Measurements from ENCODE around the gene ZNF786. TPM values are rescaled to one million over a fixed set of nuclear protein-coding genes. Genes with fewer than 3 reads are reported as not detected.
"Not testable (repeated sequence)": the region's sequence is repeated elsewhere in the genome, so short reads cannot be mapped to it uniquely, and the experiment has no call there.

The ZNF786 gene
- total and polyA plus RNA-seq, 2 experiments from 2014 or later = 3.5 TPM

DNA sequence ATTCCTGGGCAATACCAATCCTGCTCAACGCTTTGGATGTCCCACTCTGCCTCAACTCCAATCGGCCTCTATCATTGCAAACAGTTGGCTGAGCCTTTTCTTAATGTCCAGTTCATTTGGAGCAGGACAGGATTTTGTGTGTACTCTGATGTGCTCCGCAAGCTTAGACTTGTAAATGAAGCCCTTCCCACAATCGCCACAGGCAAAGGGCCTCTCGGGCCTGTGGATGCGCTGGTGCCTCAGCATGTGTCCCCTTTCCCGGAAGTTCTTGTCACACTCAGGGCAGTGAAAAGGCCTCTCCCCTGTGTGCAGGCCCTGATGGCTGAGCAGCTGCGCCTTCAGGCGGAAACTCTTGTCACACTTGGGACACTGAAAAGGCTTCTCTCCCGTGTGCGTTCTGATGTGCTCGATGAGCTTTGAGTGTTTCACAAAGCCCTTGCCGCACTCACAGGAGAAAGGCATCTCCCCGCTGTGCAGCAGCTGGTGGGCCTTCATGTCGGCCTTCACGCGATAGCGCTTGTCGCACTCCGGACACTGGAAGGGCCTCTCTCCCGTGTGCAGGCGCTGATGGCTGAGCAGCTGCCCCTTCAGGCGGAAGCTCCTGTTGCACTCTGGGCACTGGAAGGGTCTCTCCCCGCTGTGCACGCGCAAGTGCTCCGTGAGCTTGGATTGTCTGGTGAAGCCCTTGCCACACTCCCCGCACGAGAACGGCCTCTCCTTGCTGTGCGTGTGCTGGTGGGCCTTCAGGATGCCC, 20.0 kb downstream of the ZNF786 start:
- Histone ChIP-seq H3K36me3 (ENCODE audit: low read depth) (peaks cover 18% of the 10 kb centered on the region; the same call in 1 of the 2 replicates), H3F3A (ENCODE audit: insufficient read depth) (no peaks in the 10 kb centered on the region), H3K27me3 (replicated peaks; ENCODE audit: insufficient read depth) (no peaks in the 10 kb centered on the region), H3K9me3 (ENCODE audit: low read depth) (no peaks in the 10 kb centered on the region), H3K4me3 (no peak overlapping the region), H3K27ac (no peak overlapping the region), H2AFZ (no peak overlapping the region), H3K79me2 (ENCODE audit: insufficient read depth) (no peaks in the 10 kb centered on the region), H3K9ac (no peak overlapping the region), H3K9me2 (ENCODE audit: insufficient read depth) (no peaks in the 10 kb centered on the region), H4K20me1 (ENCODE audit: insufficient read depth) (no peaks in the 10 kb centered on the region), H3K4me2 (ENCODE audit: unreplicated experiment) (no peak overlapping the region), H3K4me1 (ENCODE audit: insufficient read depth) (no peaks in the 10 kb centered on the region)
- 92 to 97% methylated on average over 29 to 31 of the region's 31 CpGs for WGBS, 2 experiments (ENCODE audit: low coverage in 1 of 2, low lambda C conversion rate in 2 of 2, missing lambda C conversion rate in 2 of 2)
- DNase-seq = no peak
- TF ChIP-seq EZH2phosphoT487 (IDR thresholded peaks at IDR 0.05; ENCODE audit: insufficient read depth, low read depth) = no peak
- no peak for TF ChIP-seq EZH2 (IDR thresholded peaks at IDR 0.05; ENCODE audit: insufficient read depth, poor library complexity, severe bottlenecking)
- in situ Hi-C loops (cut with MboI) = no loop called here

DNA sequence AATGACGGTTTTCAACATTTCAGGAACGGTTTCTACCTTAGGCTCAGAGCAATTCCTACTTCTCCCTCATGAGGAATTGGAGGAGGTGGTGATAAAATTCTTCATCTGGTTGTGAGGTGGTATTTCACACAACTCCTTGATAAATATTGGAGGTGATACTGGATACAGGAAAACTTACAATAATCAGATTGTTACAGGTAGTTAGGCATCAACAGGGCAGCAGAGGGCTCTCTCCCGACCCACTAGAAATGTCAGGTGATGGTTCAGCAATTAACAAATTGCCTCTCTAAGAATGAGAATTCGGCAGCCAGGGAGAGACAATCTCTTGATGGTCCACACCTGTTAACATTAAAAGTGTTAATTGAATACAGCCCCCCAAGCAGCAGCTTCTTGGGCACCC, 22.6 kb downstream of the ZNF786 start:
- in situ Hi-C loops (cut with MboI) = no loop called here
- Histone ChIP-seq H3K79me2 (ENCODE audit: insufficient read depth) (no peaks in the 10 kb centered on the region), H3K27ac (no peak overlapping the region), H3K36me3 (ENCODE audit: low read depth) (peaks cover 14% of the 10 kb centered on the region; the same call in 1 of the 2 replicates), H4K20me1 (ENCODE audit: insufficient read depth) (no peaks in the 10 kb centered on the region), H3K9me3 (ENCODE audit: low read depth) (no peaks in the 10 kb centered on the region), H3F3A (ENCODE audit: insufficient read depth) (no peaks in the 10 kb centered on the region; the same call in 1 of the 2 replicates), H3K4me2 (ENCODE audit: unreplicated experiment) (no peak overlapping the region), H3K27me3 (replicated peaks; ENCODE audit: insufficient read depth) (no peaks in the 10 kb centered on the region), H3K4me1 (ENCODE audit: insufficient read depth) (no peaks in the 10 kb centered on the region), H3K4me3 (no peak overlapping the region), H3K9me2 (ENCODE audit: insufficient read depth) (no peaks in the 10 kb centered on the region), H3K9ac (no peak overlapping the region), H2AFZ (no peak overlapping the region)
- 96 to 97% methylated on average over 4 of the region's 4 CpGs for WGBS, 2 experiments (ENCODE audit: low coverage in 1 of 2, low lambda C conversion rate in 2 of 2, missing lambda C conversion rate in 2 of 2)
- no peak for TF ChIP-seq EZH2phosphoT487 (IDR thresholded peaks at IDR 0.05; ENCODE audit: insufficient read depth, low read depth)
- TF ChIP-seq EZH2 (IDR thresholded peaks at IDR 0.05; ENCODE audit: insufficient read depth, poor library complexity, severe bottlenecking) = no peak
- no peak for DNase-seq

DNA sequence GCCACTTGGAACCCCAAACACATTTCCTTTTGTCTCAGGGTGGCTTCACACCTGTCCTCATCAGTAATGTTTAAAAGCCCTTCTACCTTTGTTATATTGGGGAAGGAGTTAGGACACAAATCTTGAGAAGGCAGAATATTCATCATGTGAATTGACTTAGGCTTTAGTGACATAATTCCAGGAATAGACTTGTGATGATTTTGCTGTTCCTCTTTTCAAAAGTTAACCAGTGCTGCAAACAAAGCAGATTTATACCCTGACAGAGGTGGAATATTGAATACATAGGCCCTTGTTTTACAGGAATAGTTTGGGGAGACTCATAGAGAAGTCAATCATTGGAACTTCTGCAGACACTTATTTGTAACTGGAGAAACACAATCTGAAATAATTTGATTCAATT, 27.0 kb downstream of the ZNF786 start:
- H3K9me2 ChIP-seq (ENCODE audit: insufficient read depth) = no peaks in the 10 kb centered on the region
- H3K27ac ChIP-seq = no peak overlapping the region
- H3K27me3 ChIP-seq (replicated peaks; ENCODE audit: insufficient read depth) = no peaks in the 10 kb centered on the region
- no peaks in the 10 kb centered on the region for H3K36me3 ChIP-seq (ENCODE audit: low read depth)
- H2AFZ ChIP-seq = no peak overlapping the region
- no peak overlapping the region for H3K9ac ChIP-seq
- DNase-seq = no peak
- H3K4me1 ChIP-seq (ENCODE audit: insufficient read depth) = no peaks in the 10 kb centered on the region
- H3F3A ChIP-seq (ENCODE audit: insufficient read depth) = no peaks in the 10 kb centered on the region; the same call in 1 of the 2 replicates
- no peaks in the 10 kb centered on the region for H4K20me1 ChIP-seq (ENCODE audit: insufficient read depth)
- no peaks in the 10 kb centered on the region for H3K79me2 ChIP-seq (ENCODE audit: insufficient read depth)
- H3K9me3 ChIP-seq (ENCODE audit: low read depth) = no peaks in the 10 kb centered on the region
- TF ChIP-seq EZH2phosphoT487 (IDR thresholded peaks at IDR 0.05; ENCODE audit: insufficient read depth, low read depth) (no peak), EZH2 (IDR thresholded peaks at IDR 0.05; ENCODE audit: insufficient read depth, poor library complexity, severe bottlenecking) (no peak)
- in situ Hi-C loops (cut with MboI) = no loop called here
- no peak overlapping the region for H3K4me2 ChIP-seq (ENCODE audit: unreplicated experiment)
- no peak overlapping the region for H3K4me3 ChIP-seq

DNA sequence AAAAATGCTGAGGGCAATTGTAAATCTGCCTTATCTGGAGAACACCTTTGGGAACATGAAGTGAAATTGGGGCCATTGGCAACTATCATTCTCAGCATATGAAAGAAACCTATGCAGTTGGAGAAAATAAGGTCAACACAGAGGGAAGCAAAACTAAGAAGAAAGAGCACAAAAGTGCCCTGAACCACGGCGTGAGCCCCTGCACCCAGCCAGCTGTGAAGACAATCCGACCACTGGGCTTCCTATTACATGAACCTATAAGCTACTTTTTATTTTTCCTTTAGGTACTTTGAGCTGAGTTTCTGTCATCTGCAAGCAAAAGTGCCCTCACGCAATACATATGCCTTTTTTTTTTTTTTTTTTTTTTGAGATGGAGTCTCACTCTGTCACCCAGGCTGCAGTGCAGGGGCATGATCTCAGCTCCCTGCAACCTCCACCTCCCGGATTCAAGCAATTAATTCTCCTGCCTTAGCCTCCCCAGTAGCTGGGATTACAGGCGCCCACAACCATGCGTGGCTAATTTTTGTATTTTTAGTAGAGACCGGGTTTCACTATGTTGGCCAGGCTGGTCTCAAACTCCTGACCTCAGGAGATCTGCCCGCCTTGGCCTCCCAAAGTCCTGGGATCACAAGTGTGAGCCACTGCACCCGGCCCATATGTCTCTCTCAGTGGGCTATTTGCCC, 28.2 kb downstream of the ZNF786 start:
- H3K4me1 ChIP-seq (ENCODE audit: insufficient read depth); in situ Hi-C loops (cut with MboI); H3F3A ChIP-seq (ENCODE audit: insufficient read depth); H2AFZ ChIP-seq; H3K4me2 ChIP-seq (ENCODE audit: unreplicated experiment); H3K9me3 ChIP-seq (ENCODE audit: low read depth); H3K27ac ChIP-seq; H3K27me3 ChIP-seq (replicated peaks; ENCODE audit: insufficient read depth); H3K4me3 ChIP-seq; DNase-seq; H3K9ac ChIP-seq; H3K79me2 ChIP-seq (ENCODE audit: insufficient read depth); H3K9me2 ChIP-seq (ENCODE audit: insufficient read depth); H3K36me3 ChIP-seq (ENCODE audit: low read depth); H4K20me1 ChIP-seq (ENCODE audit: insufficient read depth): not testable (repeated sequence)
- WGBS, 2 experiments (ENCODE audit: low coverage in 1 of 2, low lambda C conversion rate in 2 of 2, missing lambda C conversion rate in 2 of 2) = 89 to 90% methylated on average over 10 of the region's 10 CpGs
